GM21447 (cell line): ENCODE data around the gene DNAH8.

Source experiments
- ATAC-seq: cut with Tn5 transposase; IDR thresholded peaks from one replicate; pipeline ENCODE4 v1.9.1; 2021; ENCODE audit not compliant: unreplicated experiment

The DNAH8 gene

GRCh38 chr6:38701551-38701950, 13.6 kb upstream of the DNAH8 start:
- ATAC-seq, result no peak

GRCh38 chr6:38702558-38703397, 12.3 kb upstream of the DNAH8 start, which contains the start of gene GLO1:
Gene GLO1, minus strand, starts transcription at chr6:38703145. Its CDS starts 91 bp downstream, at chr6:38703054.
- peak; percentile 99 for ATAC-seq

- ATAC-seq, result no peak
These were observed 11.0 kb upstream of the DNAH8 start for GRCh38 chr6:38703949-38704590.

GRCh38 chr6:38705924-38706323, 9.2 kb upstream of the DNAH8 start:
- no peak for ATAC-seq

GRCh38 chr6:38708496-38708895, 6.6 kb upstream of the DNAH8 start:
- no peak for ATAC-seq

- no peak for ATAC-seq
These were observed 1.3 kb upstream of the DNAH8 start for GRCh38 chr6:38713812-38714211.

GRCh38 chr6:38714239-38715015, 684 bp upstream of the DNAH8 start:
- no peak for ATAC-seq

- no peak for ATAC-seq
These were observed 1.7 kb downstream of the DNAH8 start for GRCh38 chr6:38716825-38717224.

GRCh38 chr6:38719358-38719757, 4.2 kb downstream of the DNAH8 start:
- ATAC-seq, result no peak

- ATAC-seq, result no peak
These were observed 5.2 kb downstream of the DNAH8 start for GRCh38 chr6:38720295-38720694.

- no peak for ATAC-seq
These were observed 6.9 kb downstream of the DNAH8 start for GRCh38 chr6:38722038-38722437.

- no peak for ATAC-seq
These were observed 7.7 kb downstream of the DNAH8 start for GRCh38 chr6:38722727-38723334.

- ATAC-seq, result no peak
These were observed 8.7 kb downstream of the DNAH8 start for GRCh38 chr6:38723783-38724182.

- ATAC-seq, result no peak
These were observed 9.2 kb downstream of the DNAH8 start for GRCh38 chr6:38724343-38724742.

GRCh38 chr6:38725414-38726183, 10.5 kb downstream of the DNAH8 start:
- ATAC-seq, result no peak

- no peak for ATAC-seq
These were observed 13.1 kb downstream of the DNAH8 start for GRCh38 chr6:38728203-38728602.

- no peak for ATAC-seq
These were observed 15.2 kb downstream of the DNAH8 start for GRCh38 chr6:38730140-38730862.

GRCh38 chr6:38736951-38737350, 21.8 kb downstream of the DNAH8 start:
- ATAC-seq, result no peak

GRCh38 chr6:38738261-38738660, 23.1 kb downstream of the DNAH8 start:
- no peak for ATAC-seq

GRCh38 chr6:38739532-38739931, 24.4 kb downstream of the DNAH8 start:
- ATAC-seq, result no peak
